Suprapubic skin (tissue), 4 donors: ENCODE results near the gene AK4.

Experiments used
- CTCF ChIP-seq, 2 donors: fragments of 200-600 bp in 1 of 2; fragments of 450-650 bp in 1 of 2; sonication (generic) in 1 of 2; IDR thresholded peaks; one replicate each; pipeline ENCODE4 v1.5.1; 2016 to 2019; ENCODE audit warnings: antibody characterized with exemption in 2 of 2, mild to moderate bottlenecking in 1 of 2, moderate library complexity in 1 of 2
- EP300 ChIP-seq: sonication (generic); formaldehyde crosslinking; IDR thresholded peaks from one replicate; pipeline ENCODE4 v1.6.1; 2017; ENCODE audit warnings: antibody characterized with exemption
- POLR2A ChIP-seq, 2 donors: fragments of 450-650 bp; IDR thresholded peaks; one replicate each; pipeline ENCODE4 v1.6.1; 2017; ENCODE audit warnings: antibody characterized with exemption in 2 of 2, mild to moderate bottlenecking in 2 of 2, moderate library complexity in 2 of 2
- POLR2AphosphoS5 ChIP-seq, 3 donors: sonication (generic); formaldehyde crosslinking; IDR thresholded peaks; one replicate each; pipeline ENCODE4 v1.6.1; 2017; ENCODE audit warnings: antibody characterized with exemption in 3 of 3

GRCh38 chr1:65156910-65157545, 9.0 kb downstream of the AK4 start:
- TF ChIP-seq POLR2A (IDR thresholded peaks at IDR 0.05) (no peak), POLR2AphosphoS5 (IDR thresholded peaks at IDR 0.05) (no peak), CTCF (IDR thresholded peaks at IDR 0.05) (no peak), EP300 (no peak)
